A375 (cell line): ENCODE data around the gene SPDYE2B. TPM values are rescaled to one million over a fixed set of nuclear protein-coding genes. Genes with fewer than 3 reads are reported as not detected.

ENCODE experiments used
- small RNA-seq: library from RNA; depleted of rRNA; stranded (forward); fragments of <200 nt; gene quantifications from one replicate; pipeline ENCODE3, GENCODE V24; 2014
- total RNA-seq: library from RNA; depleted of rRNA; stranded (reverse); fragments of >200 nt; shearing (Covaris generic); gene quantifications from 2 replicates; pipeline ENCODE4 v1.2.3, GENCODE V29; 2014; rRNA removed

The SPDYE2B gene, protein sequence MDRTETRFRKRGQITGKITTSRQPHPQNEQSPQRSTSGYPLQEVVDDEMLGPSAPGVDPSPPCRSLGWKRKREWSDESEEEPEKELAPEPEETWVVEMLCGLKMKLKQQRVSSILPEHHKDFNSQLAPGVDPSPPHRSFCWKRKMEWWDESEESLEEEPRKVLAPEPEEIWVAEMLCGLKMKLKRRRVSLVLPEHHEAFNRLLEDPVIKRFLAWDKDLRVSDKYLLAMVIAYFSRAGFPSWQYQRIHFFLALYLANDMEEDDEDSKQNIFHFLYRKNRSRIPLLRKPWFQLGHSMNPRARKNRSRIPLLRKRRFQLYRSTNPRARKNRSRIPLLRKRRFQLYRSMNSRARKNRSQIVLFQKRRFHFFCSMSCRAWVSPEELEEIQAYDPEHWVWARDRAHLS
- not detected in 2 replicates for total RNA-seq

DNA sequence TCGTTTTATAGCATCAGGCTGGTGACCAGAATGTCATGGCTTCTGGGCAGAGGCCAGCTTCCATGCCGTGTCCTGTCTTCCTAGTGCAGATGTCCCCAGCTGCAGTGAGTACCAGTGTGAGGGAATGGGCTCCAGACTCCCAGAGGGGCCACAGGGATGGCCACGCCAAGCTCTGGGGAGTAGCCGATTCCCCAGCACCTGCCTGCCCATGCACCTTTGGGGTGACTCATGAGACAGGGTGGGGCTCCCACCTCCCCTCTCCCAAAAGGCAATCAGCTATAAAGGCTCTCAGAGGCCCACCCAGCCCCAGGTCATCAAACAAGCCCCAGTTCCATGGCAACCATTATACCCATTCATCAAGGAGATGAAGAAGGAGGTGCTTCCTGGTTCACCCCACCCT, at the start of gene SPDYE2B:
SPDYE2B (plus strand) TSS at position 396 of the 400 bp plus-strand sequence. CDS start 2,030 bp downstream, outside the sequence.

DNA sequence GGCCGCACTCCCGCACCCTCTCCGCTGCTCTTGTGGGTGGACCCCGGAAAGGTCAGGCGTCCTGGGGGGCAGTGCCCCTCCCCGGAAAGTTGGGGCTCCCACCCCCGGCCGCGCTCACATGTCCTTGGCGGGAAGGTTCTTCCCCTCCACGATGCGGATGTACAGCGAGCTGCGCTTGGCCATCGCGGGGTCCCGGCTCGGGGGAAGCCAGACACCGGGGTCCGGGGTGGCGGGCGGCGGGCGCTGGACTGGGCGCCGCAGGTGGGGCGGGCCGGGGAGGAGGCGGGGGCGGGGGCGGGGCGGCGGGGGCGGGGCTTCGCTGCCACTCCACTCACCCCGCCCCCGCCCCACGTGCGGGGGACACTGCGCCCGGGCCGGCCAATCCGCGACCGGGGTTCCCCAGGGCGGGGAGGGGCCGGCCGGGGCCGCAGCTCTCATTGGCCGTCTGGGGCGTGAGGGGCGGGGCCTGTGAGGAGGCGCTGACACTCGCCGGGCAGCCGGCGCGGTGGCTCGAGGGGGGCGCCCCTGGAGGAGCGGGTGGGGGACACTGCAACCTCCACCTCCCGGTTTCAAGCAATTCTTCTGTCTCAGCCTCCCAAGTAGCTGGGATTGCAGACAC, 33.5 kb upstream of the SPDYE2B start, which contains the start of gene RASA4:
RASA4 (minus strand) TSS at position 250 of the 619 bp plus-strand sequence; CDS start at position 183, 67 bp downstream.

DNA sequence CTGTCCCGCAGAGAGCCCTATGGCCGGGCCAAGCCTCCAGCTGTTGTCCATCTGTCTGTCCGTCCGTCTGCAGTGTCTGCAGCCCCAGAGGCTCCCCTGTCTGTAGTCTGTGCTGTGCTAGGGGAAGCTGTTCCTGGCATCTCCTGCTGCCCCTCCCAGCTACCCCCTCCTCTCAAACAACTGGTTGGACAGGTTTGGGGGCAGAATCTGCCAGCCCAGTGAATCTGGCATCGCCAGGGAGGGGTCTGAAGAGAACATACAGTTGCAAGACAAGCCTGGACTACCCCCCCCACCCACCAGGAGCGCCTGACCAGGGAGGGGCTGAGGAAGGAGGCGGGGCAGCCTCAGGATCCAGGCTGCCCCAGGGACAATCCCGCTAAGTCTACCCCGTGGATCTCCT, 7.4 kb upstream of the SPDYE2B start, which contains the start of gene UPK3BL1:
UPK3BL1 (minus strand) TSS at position 101 of the 400 bp plus-strand sequence; CDS start at position 51, 50 bp downstream.

DNA sequence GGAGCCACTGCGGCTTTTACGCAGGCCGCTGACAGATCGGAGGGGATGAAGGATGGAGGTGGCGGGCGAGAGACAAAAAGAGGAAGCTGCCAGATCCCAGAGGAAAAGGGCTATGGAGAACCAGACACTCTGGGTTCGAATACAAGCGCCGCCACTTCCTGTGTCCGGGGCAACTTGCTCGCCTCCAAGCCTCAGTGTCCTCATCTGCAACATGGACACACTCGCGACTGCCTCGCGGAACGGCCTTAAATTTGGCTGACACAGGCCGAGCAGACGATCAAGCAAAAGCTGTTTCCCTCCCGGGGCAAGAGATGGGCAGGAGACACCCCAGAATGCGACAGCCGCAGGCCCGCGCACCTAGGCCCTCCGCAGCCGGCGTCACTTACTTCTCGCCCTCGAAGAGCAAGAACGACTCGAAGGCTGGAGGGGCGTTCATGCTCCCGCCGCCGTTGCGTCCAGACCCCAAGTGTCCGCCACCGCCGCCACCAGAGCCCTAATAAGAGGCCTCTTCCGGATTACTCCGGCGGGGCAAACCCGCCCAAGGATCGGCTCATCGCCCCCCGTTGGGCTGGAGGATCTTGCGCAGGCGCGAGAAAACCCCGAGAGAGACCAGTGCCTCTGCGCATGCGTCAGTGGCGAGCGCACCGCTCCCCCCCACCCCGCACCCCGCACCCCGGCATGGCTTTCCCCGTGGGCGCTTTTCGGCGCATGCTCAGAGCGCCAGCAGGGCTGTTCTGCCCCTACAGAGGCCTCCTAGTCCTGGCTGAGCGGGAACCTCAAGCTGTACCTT, 21.2 kb downstream of the SPDYE2B start, which contains the start of gene POLR2J2:
POLR2J2 (minus strand) TSS at position 498 of the 790 bp plus-strand sequence; CDS start at position 436, 62 bp downstream.

Small RNA genes within 50 kb of the gene (small RNA-seq; reads per million reads assigned to genes)
- not detected for gene AC105052.3
- gene UPK3BL1, result not detected

Other genes with a start within 250 kb of the SPDYE2B start
- 29.3 and 33.3 TPM in 2 replicates for gene ORAI2, start 216.7 kb upstream of the SPDYE2B start, total RNA-seq
- gene ALKBH4, start 185.5 kb upstream of the SPDYE2B start, total RNA-seq, result 18.6 and 22.4 TPM in 2 replicates
- 68.4 and 76.1 TPM in 2 replicates for gene LRWD1, start 185.3 kb upstream of the SPDYE2B start, total RNA-seq
- gene POLR2J, start 171.4 kb upstream of the SPDYE2B start, total RNA-seq, result 73.1 and 79.1 TPM in 2 replicates
- gene RASA4B, start 132.5 kb upstream of the SPDYE2B start, total RNA-seq, result 3.7 and 4.4 TPM in 2 replicates
- 21.6 and 24.7 TPM in 2 replicates for gene UPK3BL2, start 106.6 kb upstream of the SPDYE2B start, total RNA-seq
- gene SPDYE2, start 99.1 kb upstream of the SPDYE2B start, total RNA-seq, result not detected in 2 replicates
- gene POLR2J3, start 77.7 kb upstream of the SPDYE2B start, total RNA-seq, result 42.0 and 46.6 TPM in 2 replicates
- 8.6 and 9.7 TPM in 2 replicates for gene RASA4, start 33.6 kb upstream of the SPDYE2B start, total RNA-seq
- 14.8 and 16.4 TPM in 2 replicates for gene UPK3BL1, start 7.5 kb upstream of the SPDYE2B start, total RNA-seq
- 5.3 and 7.0 TPM in 2 replicates for gene POLR2J2, start 21.3 kb downstream of the SPDYE2B start, total RNA-seq
- 13.4 and 16.2 TPM in 2 replicates for gene FAM185A, start 98.7 kb downstream of the SPDYE2B start, total RNA-seq